Left lung (tissue), 10 donors: ENCODE data around the gene PCDHGA1. TPM values are rescaled to one million over a fixed set of nuclear protein-coding genes. Genes with fewer than 3 reads are reported as not detected.
A peak's percentile ranks its signal among the peaks of the same experiment; 100 is the strongest.
"Not testable (repeated sequence)": the region's sequence is repeated elsewhere in the genome, so short reads cannot be mapped to it uniquely, and the experiment has no call there.

ENCODE experiments used
- ATAC-seq: fragments of 200-7000 bp; cut with Tn5 transposase; one replicate; pipeline ENCODE4 v1.9.1; 2020; ENCODE audit warnings: moderate library complexity
- DNase-seq, 4 donors: peaks; one replicate each; pipeline ENCODE4 v3.0.0-alpha.2; 2013 to 2020
- H3K27ac ChIP-seq, 2 donors: fragments of 200-600 bp; sonication (generic) in 1 of 2; one replicate each; pipeline versions ENCODE4 v1.5.0 to v1.8.0; 2020 to 2021
- H3K27me3 ChIP-seq, 2 donors: fragments of 200-600 bp; sonication (generic) in 1 of 2; one replicate each; pipeline versions ENCODE4 v1.5.0 to v1.8.0; 2020 to 2021
- H3K36me3 ChIP-seq, 2 donors: fragments of 200-600 bp; sonication (generic) in 1 of 2; one replicate each; pipeline versions ENCODE4 v1.5.0 to v1.8.0; 2020 to 2021
- H3K4me1 ChIP-seq, 2 donors: fragments of 200-600 bp; one replicate each; pipeline ENCODE4 v1.8.0; 2021
- H3K4me3 ChIP-seq, 2 donors: fragments of 200-600 bp; sonication (generic) in 1 of 2; one replicate each; pipeline versions ENCODE4 v1.5.0 to v1.8.0; 2020 to 2021; ENCODE audit warnings: mild to moderate bottlenecking in 1 of 2
- H3K9me3 ChIP-seq, 2 donors: fragments of 200-600 bp; sonication (generic) in 1 of 2; one replicate each; pipeline versions ENCODE4 v1.5.0 to v1.8.0; 2020 to 2021
- CTCF ChIP-seq, 2 donors: fragments of 200-600 bp; sonication (generic) in 1 of 2; IDR thresholded peaks; one replicate each; pipeline versions ENCODE4 v1.5.0 to v1.8.0; 2021; ENCODE audit warnings: antibody characterized with exemption in 2 of 2
- intact Hi-C, 2 donors: fragments of 100-400 bp; cut with DNase I; formaldehyde crosslinking; loops; one replicate each; pipeline versions ENCODE4 v1.11.2 to v1.14.2; 2022
- polyA plus RNA-seq, 6 donors: library from polyadenylated mRNA; unstranded; fragments of 120-200 nt; gene quantifications; one replicate each; pipeline ENCODE4 v1.2.1, GENCODE V29; 2013; ENCODE audit not compliant: insufficient read length in 6 of 6
- total RNA-seq, 2 donors: library from RNA; stranded (reverse); fragmentation: NEBNext Ultra II Directional; extraction: Animal tissue kit (Norgen Biotek cat#: 25700); gene quantifications; one replicate each; pipeline ENCODE4 v1.2.1, GENCODE V29; 2021
- donor health status: DM: no; HTN: yes; CAD: no.
- donor health status: DM: no; HTN: no; CAD: no.

PCDHGA1 gene
- total and polyA plus RNA-seq, 8 donors, result 0.38 to 1.1 (median 0.75) TPM

DNA sequence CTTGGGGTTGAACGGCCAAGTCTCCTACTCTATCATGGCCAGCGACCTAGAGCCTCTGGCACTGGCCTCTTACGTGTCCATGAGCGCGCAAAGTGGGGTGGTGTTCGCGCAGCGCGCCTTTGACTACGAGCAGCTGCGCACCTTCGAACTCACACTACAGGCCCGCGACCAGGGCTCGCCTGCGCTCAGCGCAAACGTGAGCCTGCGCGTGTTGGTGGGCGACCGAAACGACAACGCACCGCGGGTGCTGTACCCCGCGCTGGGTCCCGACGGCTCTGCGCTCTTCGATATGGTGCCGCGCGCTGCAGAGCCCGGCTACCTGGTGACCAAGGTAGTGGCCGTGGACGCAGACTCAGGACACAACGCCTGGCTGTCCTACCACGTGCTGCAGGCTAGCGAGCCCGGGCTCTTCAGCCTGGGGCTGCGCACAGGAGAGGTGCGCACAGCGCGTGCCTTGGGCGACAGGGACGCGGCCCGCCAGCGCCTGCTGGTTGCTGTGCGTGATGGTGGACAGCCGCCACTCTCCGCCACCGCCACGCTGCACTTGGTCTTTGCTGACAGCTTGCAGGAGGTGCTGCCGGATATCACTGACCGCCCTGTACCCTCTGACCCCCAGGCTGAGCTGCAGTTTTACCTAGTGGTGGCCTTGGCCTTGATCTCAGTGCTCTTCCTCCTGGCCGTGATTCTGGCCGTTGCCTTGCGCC lies 69.4 kb downstream of the PCDHGA1 start:
- intact Hi-C loops, result no loop called here
- H3K27me3 ChIP-seq, result peaks cover 22 to 94% of the 10 kb centered on the region in 2 donors
- no peak overlapping the region for H3K4me3 ChIP-seq
- DNase-seq (no peak), ATAC-seq (no peak)
- H3K9me3 ChIP-seq, result peaks cover 3 to 74% of the 10 kb centered on the region in 2 donors
- TF ChIP-seq CTCF (IDR thresholded peaks at IDR 0.05), result no peak
- peaks cover 0 to 7% of the 10 kb centered on the region in 2 donors for H3K36me3 ChIP-seq
- H3K27ac ChIP-seq, result no peak overlapping the region
- no peaks in the 10 kb centered on the region for H3K4me1 ChIP-seq

DNA sequence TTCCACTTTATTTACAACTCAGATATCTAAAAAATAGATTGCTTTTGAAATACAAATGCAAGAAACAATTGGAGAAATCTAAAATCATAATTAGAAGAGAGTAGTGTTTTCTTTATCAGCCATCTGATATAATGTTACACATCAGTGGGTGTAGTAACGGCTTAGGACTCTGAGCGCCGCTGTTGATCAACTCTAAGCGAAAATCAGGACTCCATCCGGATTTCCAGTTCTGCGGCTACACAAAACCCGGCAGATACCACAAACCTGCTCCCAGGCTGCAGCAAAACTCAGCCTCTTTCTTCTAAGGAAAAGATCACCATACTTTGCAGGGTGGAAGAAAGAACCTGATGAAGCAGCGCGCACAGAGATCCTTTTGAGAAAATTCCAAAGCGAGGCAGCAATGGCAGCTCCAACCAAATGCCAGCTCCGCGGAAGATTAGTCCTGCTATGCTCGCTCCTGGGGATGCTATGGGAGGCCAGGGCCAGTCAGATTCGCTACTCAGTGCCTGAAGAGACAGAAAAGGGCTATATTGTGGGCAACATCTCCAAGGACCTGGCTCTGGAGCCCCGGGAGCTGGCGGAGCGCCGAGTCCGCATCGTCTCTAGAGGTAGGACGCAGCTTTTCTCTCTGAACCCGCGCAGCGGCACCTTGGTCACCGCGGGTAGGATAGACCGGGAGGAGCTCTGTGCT lies 72.4 kb downstream of the PCDHGA1 start, which contains the start of gene PCDHGA9:
Gene PCDHGA9 (plus strand): TSS at position 226 of the 691 bp plus-strand sequence. CDS start 175 bp downstream, at position 401.
- peaks cover 23 to 92% of the 10 kb centered on the region in 2 donors for H3K27me3 ChIP-seq
- H3K4me3 ChIP-seq, result peak within 1 kb of the TSS in 1 of 2 donors; percentile 9
- peak; percentile 60 for ATAC-seq
- H3K27ac ChIP-seq, result no peak within 1 kb of the TSS
- peak in 1 of 4 donors; percentile 18 for DNase-seq
- peaks cover 3 to 76% of the 10 kb centered on the region in 2 donors for H3K9me3 ChIP-seq
- peak in 1 of 2 donors; percentile 11 for TF ChIP-seq CTCF (IDR thresholded peaks at IDR 0.05)
- intact Hi-C loops, result no loop called here
- peaks cover 0 to 7% of the 10 kb centered on the region in 2 donors for H3K36me3 ChIP-seq
- H3K4me1 ChIP-seq, result no peaks in the 10 kb centered on the region

DNA sequence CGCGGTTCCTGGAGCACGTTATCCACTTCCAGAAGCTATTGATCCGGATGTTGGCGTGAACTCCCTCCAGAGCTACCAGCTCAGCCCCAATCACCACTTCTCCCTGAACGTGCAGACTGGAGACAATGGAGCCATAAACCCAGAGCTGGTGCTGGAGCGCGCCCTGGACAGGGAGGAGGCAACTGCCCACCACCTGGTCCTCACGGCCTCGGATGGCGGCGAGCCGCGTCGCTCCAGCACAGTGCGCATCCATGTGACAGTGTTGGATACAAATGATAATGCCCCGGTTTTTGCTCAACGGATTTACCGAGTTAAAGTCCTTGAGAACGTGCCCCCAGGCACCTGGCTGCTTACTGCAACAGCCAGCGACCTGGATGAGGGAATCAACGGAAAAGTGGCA lies 73.1 kb downstream of the PCDHGA1 start:
- intact Hi-C loops, result no loop called here
- no peak for TF ChIP-seq CTCF (IDR thresholded peaks at IDR 0.05)
- DNase-seq (no peak), ATAC-seq (no peak)
- Histone ChIP-seq H3K36me3 (peaks cover 0 to 7% of the 10 kb centered on the region in 2 donors), H3K27me3 (peaks cover 25 to 94% of the 10 kb centered on the region in 2 donors), H3K27ac (no peak overlapping the region), H3K4me1 (no peaks in the 10 kb centered on the region), H3K9me3 (peaks cover 3 to 79% of the 10 kb centered on the region in 2 donors), H3K4me3 (no peak overlapping the region)

- TF ChIP-seq CTCF (IDR thresholded peaks at IDR 0.05), result peak; percentile 34 to 52
- Histone ChIP-seq H3K9me3 (peaks cover 0 to 70% of the 10 kb centered on the region in 2 donors), H3K27me3 (peaks cover 22 to 90% of the 10 kb centered on the region in 2 donors), H3K4me3 (peak within 1 kb of the TSS; percentile 12 to 33)
- H3K4me1 ChIP-seq, H3K27ac ChIP-seq, intact Hi-C loops, H3K36me3 ChIP-seq: not testable (repeated sequence)
- ATAC-seq (peak; percentile 96), DNase-seq (peak in 2 of 4 donors; percentile 45 to 85)
Observed at GRCh38 chr5:141407790-141408505, 77.6 kb downstream of the PCDHGA1 start, which contains the start of gene PCDHGB6. Gene PCDHGB6 (plus strand): TSS chr5:141408021. CDS start chr5:141408203, 182 bp downstream.
